ENCODE results near the gene TRIM43.
"Not testable (repeated sequence)": the region's sequence is repeated elsewhere in the genome, so short reads cannot be mapped to it uniquely, and the experiment has no call there.

Gene TRIM43

DNA sequence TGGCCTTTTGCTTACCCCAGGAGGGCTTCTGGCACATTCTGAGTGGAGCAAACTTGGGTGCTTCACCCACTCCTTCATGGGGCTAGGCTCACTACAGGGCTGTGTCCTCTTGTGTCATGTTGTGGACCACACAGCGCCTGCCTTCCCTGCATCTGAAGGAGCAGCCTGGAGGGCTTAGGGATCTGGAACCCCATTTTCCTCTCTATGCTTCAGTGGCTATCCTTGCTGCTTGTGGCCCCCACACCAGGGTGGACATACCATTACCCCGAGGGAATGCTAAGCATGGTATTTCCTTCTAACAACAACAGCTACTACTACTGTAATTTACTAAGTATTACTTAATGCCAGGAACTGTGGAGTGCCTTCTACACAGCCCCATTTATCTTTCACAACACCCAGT lies 50.6 kb downstream of the TRIM43 start:
- not testable (repeated sequence) for DNase-seq

DNA sequence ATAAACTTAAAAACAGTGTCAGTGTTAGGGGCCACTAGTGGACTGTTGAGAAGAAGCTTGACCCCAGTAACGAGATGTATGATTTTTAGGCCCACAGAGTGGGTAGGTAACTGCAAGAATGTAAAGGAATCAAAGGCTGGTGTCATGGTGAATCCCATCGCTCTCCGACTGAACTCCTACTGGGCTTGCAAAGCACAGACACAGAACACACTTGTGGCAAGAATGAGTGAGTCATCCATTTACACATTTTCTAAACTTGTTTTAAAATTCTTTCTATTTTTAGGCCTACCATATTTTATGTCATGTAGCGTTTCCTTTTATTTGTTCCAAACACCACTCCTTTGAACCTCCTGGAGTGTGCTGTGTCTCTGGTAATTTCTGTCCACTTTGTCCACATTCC lies 51.1 kb downstream of the TRIM43 start:
- DNase-seq = not testable (repeated sequence)

DNA sequence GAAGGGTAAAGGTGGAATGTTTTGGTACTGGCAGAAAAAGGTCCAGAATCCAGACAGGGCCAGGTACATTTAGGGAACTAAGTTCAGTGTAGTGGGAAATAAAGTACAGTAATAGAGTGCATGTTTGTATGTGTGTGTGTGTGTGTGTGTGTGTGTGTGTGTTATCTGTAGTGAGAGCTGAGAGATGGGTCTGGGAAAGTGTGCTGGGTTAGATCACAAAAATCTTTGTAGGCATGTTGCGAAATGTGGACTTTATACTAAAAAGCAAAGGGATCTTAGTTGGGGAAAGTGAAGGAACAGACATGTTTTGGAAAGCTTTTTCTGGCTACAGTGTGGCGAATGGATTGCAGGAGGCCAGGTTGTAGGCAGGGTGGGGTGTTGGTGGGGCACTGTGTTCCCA lies 53.5 kb downstream of the TRIM43 start:
- not testable (repeated sequence) for DNase-seq

DNA sequence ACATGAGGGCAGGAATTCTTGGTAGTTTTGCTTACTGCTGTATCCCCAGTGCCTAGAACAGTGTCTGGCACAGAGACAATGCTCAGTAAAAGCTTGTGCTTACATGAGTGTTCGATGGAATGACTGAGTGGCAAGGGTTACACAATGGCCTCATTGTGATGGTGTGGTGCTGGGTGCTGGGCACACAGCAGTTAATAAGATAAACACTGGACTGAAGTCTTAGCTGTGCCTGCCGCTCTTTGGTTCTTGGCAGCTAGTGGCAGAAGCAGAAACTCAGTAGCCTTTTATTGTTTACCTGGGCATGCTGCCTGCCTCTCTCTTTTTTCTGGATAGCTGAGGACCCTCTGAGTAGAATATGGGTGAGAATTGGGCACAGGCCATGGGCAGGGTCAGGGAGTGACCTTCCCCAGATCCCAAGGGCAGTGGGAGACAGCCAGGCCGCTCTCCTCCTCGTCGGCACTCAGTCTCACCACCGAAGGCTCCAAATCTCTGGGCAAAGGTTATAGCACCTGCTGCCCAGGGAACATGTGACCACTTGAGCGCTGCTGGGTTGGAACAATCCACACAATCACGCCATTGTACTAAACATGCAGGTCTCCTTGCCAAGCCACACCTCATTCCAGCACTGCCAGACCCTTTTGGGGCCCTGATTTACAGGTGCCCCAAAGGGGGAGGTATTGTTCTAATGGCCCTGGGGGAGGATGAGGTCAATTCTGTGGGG lies 54.6 kb downstream of the TRIM43 start:
- DNase-seq = not testable (repeated sequence)

- not testable (repeated sequence) for DNase-seq
These were observed 57.2 kb downstream of the TRIM43 start for GRCh38 chr2:95648894-95649544.
